Stimulated activated naive B cell treated with anti-CD40 and anti-IgM and Interleukin-4, amounts not matched to agents 10 μg/mL and 1 μg/mL and 100 μg/mL, for 72 hours (primary cell): Measurements from ENCODE around the gene RAB34.

Experiments
- ATAC-seq, 2 donors: fragments of 150-1000 bp; cut with Tn5 transposase; replicated peaks; 2 replicates each; pipeline ENCODE4 v1.10.0; 2021; ENCODE audit warnings: moderate library complexity in 1 of 2
- DNase-seq: peaks from one replicate; pipeline ENCODE4 v3.0.0; 2021
- H3K27ac Mint-ChIP-seq: one replicate; pipeline ENCODE4 v1.8.0; 2022; ENCODE audit warnings: mild to moderate bottlenecking, mixed read lengths
- H3K27me3 Mint-ChIP-seq, 2 donors: one replicate each; pipeline ENCODE4 v1.8.0; 2022; ENCODE audit warnings: mixed read lengths in 2 of 2
- H3K36me3 Mint-ChIP-seq, 2 donors: one replicate each; pipeline ENCODE4 v1.8.0; 2022; ENCODE audit warnings: mixed read lengths in 2 of 2, mild to moderate bottlenecking in 1 of 2
- H3K4me1 Mint-ChIP-seq, 2 donors: one replicate each; pipeline ENCODE4 v1.8.0; 2022; ENCODE audit warnings: mixed read lengths in 2 of 2, mild to moderate bottlenecking in 1 of 2
- H3K4me3 Mint-ChIP-seq, 2 donors: one replicate each; pipeline ENCODE4 v1.8.0; 2022; ENCODE audit warnings: mild to moderate bottlenecking in 2 of 2, mixed read lengths in 2 of 2, moderate library complexity in 1 of 2
- H3K9me3 Mint-ChIP-seq, 2 donors: one replicate each; pipeline ENCODE4 v1.8.0; 2022; ENCODE audit warnings: mixed read lengths in 2 of 2, mild to moderate bottlenecking in 1 of 2

RAB34 gene

GRCh38 chr17:28717578-28718332, at the start of gene RAB34:
RAB34 (minus strand) TSS chr17:28717868; CDS start chr17:28717266, 602 bp downstream.
- peak within 1 kb of the TSS; percentile 95 for H3K27ac Mint-ChIP-seq
- ATAC-seq: peak; percentile 28 to 33
- H3K9me3 Mint-ChIP-seq: no peaks in the 10 kb centered on the region
- H3K4me1 Mint-ChIP-seq: peaks cover 38 to 51% of the 10 kb centered on the region in 2 donors
- no peaks in the 10 kb centered on the region for H3K27me3 Mint-ChIP-seq
- H3K36me3 Mint-ChIP-seq: peaks cover 31 to 57% of the 10 kb centered on the region in 2 donors
- peak; percentile 41 for DNase-seq
- H3K4me3 Mint-ChIP-seq: peak within 1 kb of the TSS; percentile 87

DNA sequence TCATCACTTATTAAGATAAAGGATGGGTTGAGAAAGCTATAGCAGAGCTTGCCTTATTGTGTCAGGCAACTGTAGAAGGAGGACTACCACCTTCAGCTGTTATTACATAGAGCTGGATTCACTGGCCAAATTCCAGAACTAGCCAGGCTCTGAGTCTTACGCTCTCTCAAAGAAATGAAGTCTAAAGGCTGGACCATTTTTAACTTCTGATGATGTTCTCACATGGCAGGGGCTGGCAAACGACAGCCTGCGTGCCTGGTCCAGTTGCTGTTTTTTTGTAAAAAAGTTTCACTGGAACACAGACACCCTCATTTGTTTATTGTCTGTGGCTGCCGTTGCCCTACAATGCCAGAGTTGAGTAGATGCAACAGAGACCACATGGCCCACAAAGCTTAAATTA, 47.4 kb upstream of the RAB34 start:
- Mint-ChIP-seq H3K4me1 (peaks cover 11 to 13% of the 10 kb centered on the region in 2 donors), H3K27me3 (no peaks in the 10 kb centered on the region), H3K9me3 (no peaks in the 10 kb centered on the region), H3K4me3 (no peak overlapping the region), H3K27ac (no peak overlapping the region), H3K36me3 (peaks cover 6 to 36% of the 10 kb centered on the region in 2 donors)
- no peak for ATAC-seq
- DNase-seq: no peak

DNA sequence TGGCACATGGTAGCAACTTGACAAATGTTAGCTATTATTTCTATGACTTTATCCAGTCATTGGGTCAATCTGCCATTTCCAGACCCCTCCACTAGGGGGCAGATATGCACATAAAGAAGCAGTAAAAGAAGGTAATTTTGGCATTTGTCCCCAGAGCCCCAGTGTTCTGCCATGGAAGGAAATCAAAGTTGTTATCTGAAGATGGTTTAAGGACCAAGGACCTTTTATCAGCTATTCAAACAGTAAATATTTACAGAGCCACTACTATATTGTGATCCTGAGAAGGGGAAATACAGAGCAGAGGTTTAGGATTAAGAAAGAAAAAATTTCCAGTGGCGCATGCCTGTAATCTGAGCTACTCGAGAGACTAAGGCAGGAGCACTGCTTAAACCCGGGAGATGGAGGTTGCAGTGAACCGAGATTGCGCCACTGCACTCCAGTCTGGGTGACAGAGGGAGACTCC, 46.2 kb upstream of the RAB34 start:
- Mint-ChIP-seq H3K27ac (no peak overlapping the region), H3K4me1 (peaks cover 7 to 19% of the 10 kb centered on the region in 2 donors), H3K9me3 (no peaks in the 10 kb centered on the region), H3K36me3 (peaks cover 12 to 33% of the 10 kb centered on the region in 2 donors), H3K4me3 (no peak overlapping the region), H3K27me3 (no peaks in the 10 kb centered on the region)
- ATAC-seq (peak; percentile 82 to 89), DNase-seq (peak; percentile 51)

- no peak overlapping the region for H3K4me3 Mint-ChIP-seq
- DNase-seq: no peak
- H3K36me3 Mint-ChIP-seq: peaks cover 18 to 38% of the 10 kb centered on the region in 2 donors
- H3K27ac Mint-ChIP-seq: no peak overlapping the region
- peak; percentile 25 to 33 for ATAC-seq
- H3K27me3 Mint-ChIP-seq: no peaks in the 10 kb centered on the region
- no peaks in the 10 kb centered on the region for H3K9me3 Mint-ChIP-seq
- H3K4me1 Mint-ChIP-seq: peaks cover 7 to 20% of the 10 kb centered on the region in 2 donors
Measured at GRCh38 chr17:28763137-28763799, 45.6 kb upstream of the RAB34 start.

DNA sequence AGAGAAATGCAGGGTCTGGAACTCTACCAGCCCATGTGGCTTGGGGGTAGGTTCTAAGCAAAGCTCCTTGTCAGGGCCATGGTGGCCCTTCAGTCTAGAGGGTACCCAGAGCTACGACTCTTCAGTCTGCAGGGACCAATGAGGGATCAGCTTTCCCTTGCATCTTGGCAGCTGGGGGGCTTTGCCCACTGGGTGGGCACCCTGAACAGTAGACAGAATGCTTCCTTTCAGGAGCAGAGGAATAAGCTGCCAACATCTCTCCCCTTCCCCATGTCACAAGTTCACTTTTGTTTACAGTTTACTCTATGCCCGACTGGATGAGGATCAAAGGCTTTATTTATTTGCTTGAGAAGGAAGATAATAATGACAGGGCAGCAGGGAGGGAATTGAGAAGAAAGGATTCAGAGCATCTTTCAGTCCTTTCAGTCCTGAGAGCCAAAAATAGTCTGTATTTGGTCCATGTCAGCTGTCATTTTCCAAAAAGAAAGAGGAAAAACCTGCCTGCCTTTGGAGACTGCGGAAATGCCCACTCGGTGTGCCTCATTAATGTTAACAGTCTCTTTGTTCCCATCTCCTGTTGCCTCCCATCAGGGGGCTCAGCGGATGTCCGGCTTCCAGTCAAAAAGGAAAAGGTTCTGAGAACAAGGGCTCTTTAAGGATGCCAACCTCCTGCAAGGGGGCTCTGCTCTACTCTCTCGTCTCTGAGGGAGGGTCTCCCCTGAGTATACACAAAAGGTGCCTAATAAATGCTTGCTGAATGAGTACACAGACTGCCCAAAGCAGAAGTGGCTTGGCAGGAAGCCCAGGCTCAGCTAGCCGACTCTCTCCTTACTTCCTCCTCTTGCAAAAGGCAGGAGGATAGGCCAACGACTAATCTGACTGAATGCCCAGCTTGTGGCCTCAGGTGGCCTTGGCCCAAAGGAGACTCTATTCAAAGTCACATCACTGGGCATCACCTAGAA, 43.2 kb upstream of the RAB34 start:
- Mint-ChIP-seq H3K9me3 (no peaks in the 10 kb centered on the region), H3K27me3 (no peaks in the 10 kb centered on the region), H3K27ac (peak overlapping the region; percentile 31), H3K4me3 (no peak overlapping the region), H3K36me3 (peaks cover 26 to 47% of the 10 kb centered on the region in 2 donors), H3K4me1 (peaks cover 7 to 27% of the 10 kb centered on the region in 2 donors)
- ATAC-seq: peak; percentile 28 to 53
- DNase-seq: no peak

GRCh38 chr17:28759256-28759865, 41.7 kb upstream of the RAB34 start:
- peak overlapping the region; percentile 76 for H3K27ac Mint-ChIP-seq
- no peak for ATAC-seq

DNA sequence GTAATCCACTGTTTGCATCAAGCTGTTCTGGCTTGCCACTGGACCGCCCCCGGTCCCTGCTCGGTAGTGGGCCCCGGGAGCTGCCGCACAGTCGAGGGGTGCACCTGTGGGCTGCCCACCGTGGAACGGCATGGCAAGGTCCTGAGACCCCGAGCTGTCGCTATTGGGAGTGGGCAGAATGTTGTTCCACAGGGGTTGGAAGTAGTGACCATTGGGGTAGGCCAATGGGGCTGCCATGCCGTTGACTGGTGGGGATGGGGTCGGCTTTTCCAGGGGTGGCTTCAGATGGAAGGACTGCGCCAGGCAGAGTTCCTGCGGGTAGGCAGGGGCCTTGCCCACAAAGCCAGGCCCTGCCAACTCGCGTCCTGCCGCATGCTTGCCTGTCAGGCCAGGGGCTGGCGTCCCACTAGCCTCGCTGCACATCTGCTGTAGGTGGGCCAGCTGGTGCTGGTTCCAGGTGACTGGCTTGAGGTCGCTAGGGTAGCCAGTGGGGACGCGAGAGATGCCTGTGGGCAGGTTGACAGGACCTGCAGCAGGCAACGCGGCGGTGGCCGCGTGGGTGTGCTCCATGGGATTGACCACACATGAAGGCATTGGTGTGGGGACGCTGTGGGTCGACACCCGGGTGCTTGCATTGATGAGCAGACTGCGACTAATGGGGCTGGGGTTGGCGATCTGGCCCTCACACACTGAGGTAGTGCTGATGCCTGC, 40.9 kb upstream of the RAB34 start:
- ATAC-seq (no peak), DNase-seq (no peak)
- Mint-ChIP-seq H3K36me3 (peaks cover 30 to 38% of the 10 kb centered on the region in 2 donors), H3K27ac (peak overlapping the region; percentile 76), H3K9me3 (no peaks in the 10 kb centered on the region), H3K4me3 (no peak overlapping the region), H3K4me1 (peaks cover 4 to 23% of the 10 kb centered on the region in 2 donors), H3K27me3 (no peaks in the 10 kb centered on the region)

More at GRCh38 chr17:28759256-28759865, 41.7 kb upstream of the RAB34 start:
- Mint-ChIP-seq H3K36me3 (peaks cover 30 to 41% of the 10 kb centered on the region in 2 donors), H3K4me1 (peaks cover 7 to 28% of the 10 kb centered on the region in 2 donors), H3K9me3 (no peaks in the 10 kb centered on the region), H3K4me3 (no peak overlapping the region), H3K27me3 (no peaks in the 10 kb centered on the region)
- DNase-seq: no peak

- Mint-ChIP-seq H3K9me3 (no peaks in the 10 kb centered on the region), H3K36me3 (peaks cover 44 to 46% of the 10 kb centered on the region in 2 donors), H3K27me3 (no peaks in the 10 kb centered on the region), H3K4me1 (peaks cover 3 to 18% of the 10 kb centered on the region in 2 donors), H3K27ac (peak overlapping the region; percentile 38), H3K4me3 (no peak overlapping the region)
- no peak for DNase-seq
- ATAC-seq: no peak
Measured at GRCh38 chr17:28756049-28756804, 38.6 kb upstream of the RAB34 start.

- Mint-ChIP-seq H3K27ac (peak overlapping the region; percentile 14), H3K4me1 (peaks cover 0 to 20% of the 10 kb centered on the region in 2 donors), H3K27me3 (no peaks in the 10 kb centered on the region), H3K36me3 (peaks cover 50 to 51% of the 10 kb centered on the region in 2 donors), H3K9me3 (no peaks in the 10 kb centered on the region), H3K4me3 (no peak overlapping the region)
- no peak for DNase-seq
- no peak for ATAC-seq
Measured at GRCh38 chr17:28755486-28755885, 37.8 kb upstream of the RAB34 start.

GRCh38 chr17:28751600-28752366, 34.1 kb upstream of the RAB34 start:
- peak overlapping the region; percentile 85 for H3K27ac Mint-ChIP-seq
- peaks cover 55 to 56% of the 10 kb centered on the region in 2 donors for H3K36me3 Mint-ChIP-seq
- H3K4me3 Mint-ChIP-seq: no peak overlapping the region
- no peaks in the 10 kb centered on the region for H3K9me3 Mint-ChIP-seq
- ATAC-seq: no peak
- DNase-seq: no peak
- H3K27me3 Mint-ChIP-seq: no peaks in the 10 kb centered on the region
- H3K4me1 Mint-ChIP-seq: peaks cover 19 to 47% of the 10 kb centered on the region in 2 donors

DNA sequence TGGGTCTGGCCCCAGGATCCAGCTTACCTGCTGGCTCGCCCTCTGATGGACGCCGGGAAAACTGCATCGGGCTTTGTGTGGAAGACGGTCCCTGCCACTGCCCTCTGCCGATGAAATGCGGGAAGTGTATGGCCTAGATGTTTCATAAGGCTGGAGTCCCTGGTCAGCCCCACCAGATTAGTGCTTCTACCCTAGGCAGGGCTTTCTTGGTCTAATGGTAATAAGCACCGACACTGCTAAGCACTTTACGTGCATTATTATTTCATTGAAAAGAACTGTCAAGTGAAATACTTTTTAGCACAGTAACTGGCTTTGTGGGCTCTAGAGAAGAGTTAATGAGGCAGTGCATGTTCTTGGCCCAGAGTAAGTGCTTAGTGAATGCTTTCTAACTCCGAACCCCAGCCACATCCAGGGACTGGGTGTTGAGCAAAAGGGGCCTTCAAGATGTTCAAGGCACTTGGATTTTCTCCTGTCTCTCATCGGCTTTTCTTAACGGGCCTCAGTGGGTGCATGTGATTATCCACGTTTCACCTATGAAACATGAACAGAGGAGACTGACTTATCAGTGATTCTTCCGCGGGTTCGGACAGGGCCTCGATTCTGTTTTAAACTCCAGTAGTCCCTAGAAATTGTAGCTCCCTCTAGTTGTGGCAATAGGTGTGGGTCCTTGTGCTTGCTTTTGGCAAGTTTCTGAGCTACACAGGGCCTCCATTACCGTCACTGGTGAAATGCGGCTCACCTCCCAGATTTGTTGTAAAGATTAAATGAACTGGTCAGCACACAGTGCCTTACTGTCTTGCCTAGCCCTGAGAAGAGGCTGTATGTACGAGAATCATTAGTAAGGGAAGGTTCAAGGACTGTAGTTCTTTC, 32.7 kb upstream of the RAB34 start:
- peak overlapping the region; percentile 85 for H3K27ac Mint-ChIP-seq
- H3K36me3 Mint-ChIP-seq: peaks cover 59 to 65% of the 10 kb centered on the region in 2 donors
- H3K4me3 Mint-ChIP-seq: peak overlapping the region; percentile 36 to 64
- no peaks in the 10 kb centered on the region for H3K27me3 Mint-ChIP-seq
- H3K9me3 Mint-ChIP-seq: no peaks in the 10 kb centered on the region
- DNase-seq: peak; percentile 83
- H3K4me1 Mint-ChIP-seq: peaks cover 26 to 53% of the 10 kb centered on the region in 2 donors
- peak; percentile 70 to 76 for ATAC-seq
